GM19372 (cell line): ENCODE data around the gene FOXP1.

Experiments used
- ATAC-seq: cut with Tn5 transposase; IDR thresholded peaks from one replicate; pipeline ENCODE4 v1.9.1; 2021; ENCODE audit warnings: mild to moderate bottlenecking, low read depth, moderate library complexity; ENCODE audit not compliant: unreplicated experiment

FOXP1 gene

DNA sequence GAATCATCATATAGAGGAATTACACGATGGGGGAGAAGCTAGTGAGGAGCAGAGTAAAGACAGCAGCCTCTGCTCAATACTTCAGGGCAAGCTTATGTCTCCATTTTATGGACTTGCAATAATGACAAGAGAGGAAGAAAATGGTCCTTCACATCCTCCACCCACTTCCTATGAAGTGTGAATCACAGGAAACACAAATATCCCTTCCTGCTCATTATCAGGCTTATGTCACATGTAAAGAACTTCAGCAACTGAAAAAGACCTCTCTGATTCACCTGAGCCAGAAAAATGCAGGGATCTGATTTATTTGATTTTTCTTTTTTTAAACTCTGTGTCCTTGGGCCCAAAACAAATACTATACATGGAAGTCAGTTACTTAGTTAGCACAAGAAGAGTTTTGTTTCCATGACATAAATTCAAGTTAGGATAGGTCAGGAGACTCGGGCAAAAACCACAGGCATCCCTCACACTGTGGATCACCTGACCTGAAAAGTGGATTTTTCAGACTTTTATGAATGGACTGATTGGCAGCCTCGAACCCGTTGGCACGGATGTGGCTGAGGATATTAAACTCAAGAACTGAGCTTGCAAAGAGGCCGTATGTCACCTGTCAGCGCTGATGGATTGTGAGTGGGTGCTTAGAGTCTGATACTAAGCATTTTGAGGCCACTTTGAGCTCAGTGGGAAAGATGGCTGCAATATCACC lies 650.3 kb downstream of the FOXP1 start:
- no peak for ATAC-seq

DNA sequence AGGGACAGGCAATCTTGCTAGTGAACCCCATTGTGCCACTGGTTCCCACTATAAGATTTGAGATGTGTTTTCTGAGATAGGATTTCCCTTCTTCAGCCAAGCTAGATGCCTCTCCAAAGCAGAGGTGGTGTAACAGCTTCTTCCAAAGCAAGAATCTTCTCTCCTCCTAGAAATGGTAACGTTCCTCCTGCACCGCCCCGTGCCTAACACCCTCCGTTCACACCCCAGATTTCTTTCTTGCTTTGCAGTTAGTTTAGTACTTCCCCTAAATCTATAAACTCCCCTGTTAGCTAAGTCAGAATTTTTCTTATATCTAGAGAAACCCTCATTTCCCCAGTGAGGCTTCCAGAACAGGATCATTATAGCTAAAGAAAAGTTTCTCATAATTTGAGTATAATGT lies 653.5 kb downstream of the FOXP1 start:
- no peak for ATAC-seq

DNA sequence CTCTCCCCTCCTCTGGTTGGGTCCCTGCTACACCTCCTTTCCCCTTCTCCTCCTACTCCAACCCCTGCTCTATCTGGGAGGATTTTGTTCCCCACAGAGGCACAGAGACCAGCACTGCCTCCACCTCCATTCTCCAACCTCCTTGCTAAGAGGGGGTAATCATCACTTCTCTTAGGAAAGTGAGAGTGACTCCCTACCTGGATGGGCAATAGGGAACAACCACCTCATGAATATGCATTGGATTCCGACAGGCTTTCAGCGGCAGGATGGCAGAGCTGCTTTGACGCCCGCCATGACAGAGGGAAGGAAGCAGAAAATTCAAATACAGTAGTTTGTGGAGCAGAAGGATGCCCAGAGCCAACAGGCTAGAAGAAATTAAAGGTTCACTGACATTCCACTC lies 656.3 kb downstream of the FOXP1 start:
- no peak for ATAC-seq

DNA sequence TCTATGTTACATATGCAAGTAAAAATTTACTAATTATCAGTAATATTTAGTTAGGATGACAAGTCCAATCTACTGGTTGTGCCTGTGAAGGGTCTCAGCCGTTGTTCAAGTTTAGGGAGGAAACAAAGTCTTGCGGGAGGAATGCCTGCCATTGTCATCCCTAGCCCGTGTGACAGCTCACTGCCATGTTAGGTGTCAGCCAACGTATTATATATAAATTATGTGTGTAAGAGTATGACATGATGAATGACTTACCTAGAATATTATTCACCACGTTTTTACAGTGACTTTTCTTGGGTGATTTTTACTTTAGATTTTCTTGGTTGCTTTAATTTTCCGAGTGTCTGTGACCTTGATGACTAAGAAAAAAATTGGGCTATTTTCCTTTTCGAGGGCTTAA lies 656.7 kb downstream of the FOXP1 start:
- ATAC-seq = no peak

DNA sequence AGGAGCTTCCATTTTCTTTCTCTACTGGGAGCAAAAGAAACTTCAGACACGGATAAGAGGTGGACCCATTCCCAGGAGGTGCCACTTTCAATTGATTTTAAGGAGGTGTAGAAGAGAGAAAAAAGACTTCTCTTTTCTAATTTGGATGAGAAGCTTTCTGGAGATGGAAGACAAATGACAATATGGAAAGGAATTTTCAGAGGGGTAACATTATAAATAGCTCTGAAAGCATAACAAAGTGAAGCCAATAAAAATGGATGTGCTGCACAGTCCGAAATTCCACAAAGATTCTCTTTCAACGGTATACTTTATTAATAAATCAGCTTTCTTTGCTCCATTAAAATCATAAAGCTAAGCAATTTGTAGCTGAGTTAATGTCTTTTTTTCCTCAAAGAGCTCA lies 663.9 kb downstream of the FOXP1 start:
- no peak for ATAC-seq

DNA sequence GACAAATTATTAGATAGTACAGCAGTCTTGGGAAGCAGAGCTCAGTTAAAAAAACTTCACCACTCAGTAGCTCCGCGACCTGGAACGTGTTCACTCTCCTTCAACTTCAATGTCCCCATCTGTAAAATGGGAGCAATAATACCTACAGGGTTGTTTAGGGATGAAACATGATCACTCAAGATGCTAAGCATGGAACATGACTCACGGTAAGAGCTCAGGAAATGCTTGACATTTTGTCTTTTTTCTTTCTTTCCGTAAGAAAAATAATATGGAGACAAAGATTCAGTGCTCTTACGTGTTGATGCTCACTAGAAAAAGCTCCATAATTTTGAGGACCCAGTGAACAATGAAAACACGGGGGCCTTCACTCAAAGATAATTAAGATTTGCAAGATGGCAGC lies 664.4 kb downstream of the FOXP1 start:
- ATAC-seq = no peak

DNA sequence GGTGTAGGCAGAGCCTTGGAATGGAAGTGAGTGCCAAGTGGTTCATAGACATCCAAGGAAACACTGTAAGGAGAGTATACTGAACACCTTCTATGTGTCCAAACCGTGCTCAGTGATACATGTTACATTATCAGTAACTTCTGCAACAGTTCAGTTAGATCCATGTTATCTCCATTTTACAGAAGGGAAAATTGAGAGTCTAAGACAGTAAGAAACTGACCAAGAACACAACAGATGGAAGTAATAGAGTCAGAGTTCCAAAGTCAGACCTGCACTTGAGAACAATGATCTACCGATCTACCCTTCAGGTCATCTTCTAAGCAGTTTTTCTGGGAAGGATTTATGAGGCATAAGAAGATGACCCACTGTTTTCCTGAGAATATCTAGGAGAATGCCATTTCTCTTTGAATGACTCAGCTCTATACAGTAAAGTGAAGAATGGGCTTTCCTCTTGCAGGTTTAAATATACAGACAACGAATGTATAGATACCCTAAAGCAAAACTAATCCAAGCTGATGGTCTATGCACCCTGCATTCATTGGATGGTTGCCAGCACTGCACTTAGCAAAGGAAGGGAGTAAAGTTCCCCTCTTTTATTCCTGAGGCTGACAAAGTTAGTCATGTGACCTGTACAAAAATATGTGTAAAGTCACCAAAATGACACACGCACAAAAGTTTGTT lies 667.0 kb downstream of the FOXP1 start:
- ATAC-seq = no peak

DNA sequence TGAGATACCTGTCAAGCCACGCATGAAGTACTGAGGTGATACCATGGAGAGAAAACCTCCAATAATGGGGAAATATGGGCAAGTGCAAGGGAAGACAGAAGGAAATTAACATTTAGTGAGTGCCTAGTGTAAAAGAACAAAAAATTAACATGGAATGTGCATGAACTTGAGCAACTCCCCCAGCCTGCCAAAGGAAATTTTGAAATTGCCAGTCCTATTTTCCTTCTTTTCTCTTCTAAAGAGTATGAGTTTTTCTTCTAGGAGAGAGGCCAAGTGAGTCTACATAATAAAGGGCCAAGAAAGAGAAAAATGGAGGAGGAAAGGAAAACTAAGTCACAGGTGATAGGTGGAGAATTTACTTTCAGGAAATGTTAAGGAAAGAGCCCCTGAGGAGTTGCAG lies 668.7 kb downstream of the FOXP1 start:
- no peak for ATAC-seq

DNA sequence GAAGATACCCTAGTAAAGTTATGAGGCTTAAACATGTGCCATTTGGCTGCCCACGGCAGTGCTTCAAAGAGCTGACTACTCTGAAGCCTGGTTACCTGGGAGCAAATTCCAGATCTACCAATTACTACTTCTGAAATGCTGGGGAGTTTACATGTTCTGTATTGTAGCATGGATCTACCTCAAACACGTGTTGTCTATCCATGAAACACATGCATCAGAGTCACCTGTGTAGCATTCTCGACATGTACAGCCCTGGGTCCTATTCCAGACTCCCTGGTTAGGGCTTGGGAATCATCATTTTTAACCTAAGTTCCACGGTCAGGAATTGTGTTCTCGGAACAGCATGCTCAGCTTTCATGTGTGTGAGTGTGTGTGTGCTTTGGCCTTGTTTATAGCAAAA lies 671.8 kb downstream of the FOXP1 start:
- no peak for ATAC-seq

DNA sequence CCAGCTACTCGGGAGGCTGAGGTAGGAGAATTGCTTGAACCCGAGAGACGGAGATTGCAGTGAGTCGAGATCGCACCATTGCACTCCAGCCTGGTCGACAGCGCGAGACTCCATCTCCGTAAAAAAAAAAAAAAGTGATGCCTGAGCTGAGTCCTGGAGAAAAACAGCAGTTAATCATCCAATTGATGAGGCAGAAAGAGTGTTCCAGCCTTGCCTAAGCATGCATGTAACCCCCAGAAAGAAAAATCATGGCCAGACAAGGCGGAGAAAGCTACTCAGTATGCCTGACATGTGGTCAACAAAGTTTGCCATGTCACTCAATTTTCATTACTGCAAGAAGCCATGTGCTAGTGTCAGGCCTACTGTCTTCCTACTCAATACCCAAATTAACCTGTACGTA lies 678.0 kb downstream of the FOXP1 start:
- ATAC-seq = no peak
